Measurements from ENCODE around the gene MT4. TPM values are rescaled to one million over a fixed set of nuclear protein-coding genes. Genes with fewer than 3 reads are reported as not detected.

MT4 gene
- total and polyA plus RNA-seq, 7 experiments from 2014 or later: not detected

- H3K27ac ChIP-seq (ENCODE audit: low read depth, low read length): peak within 1 kb of the TSS; percentile 94
- DNase-seq (peak; percentile 70 to 89 (median 84)), ATAC-seq (peak; percentile 88)
- Mint-ChIP-seq H3K4me1 (peaks cover 35 to 52% (median 47%) of the 10 kb centered on the region in 7 donors), H3K27ac (peak within 1 kb of the TSS; percentile 85 to 99 (median 93)), H3K27me3 (no peaks in the 10 kb centered on the region), H3K9me3 (no peaks in the 10 kb centered on the region), H3K4me3 (peak within 1 kb of the TSS; percentile 85 to 100 (median 96)), H3K36me3 (peaks cover 0 to 5% (median 0%) of the 10 kb centered on the region in 5 donors)
- POLR2A ChIA-PET: interaction anchor here (0.7 to 4.8 kb wide), 12 partner anchors 15 to 100 kb away, joined by 3 to 23 read pairs (median 4); partner anchors contain the start of genes MT1F and MT1X
- CTCF ChIA-PET: interaction anchor here (1.0 to 2.3 kb wide), 2 partner anchors 16 to 93 kb away, joined by 3 to 5 read pairs; no protein-coding TSS in a partner anchor
- no peaks in the 10 kb centered on the region for H3K36me3 ChIP-seq (ENCODE audit: control insufficient read depth in 2 of 3, insufficient read depth in 3 of 3, low read length in 3 of 3)
- H3K4me1 ChIP-seq (ENCODE audit: control insufficient read depth in 2 of 2, insufficient read depth in 2 of 2, low read length in 2 of 2): peaks cover 29 to 34% of the 10 kb centered on the region in 2 donors
- H3K27me3 ChIP-seq (ENCODE audit: control insufficient read depth in 2 of 2, insufficient read depth in 2 of 2, low read length in 2 of 2): no peaks in the 10 kb centered on the region
- intact Hi-C loops (cut with micrococcal nuclease): loop anchor here (1.0 to 5.0 kb wide), 17 partner anchors 9 to 1521 kb away; partner anchors contain the start of genes MT1E (in 2 of the 2), MT1X (in 2 of the 2), AMFR (in 1 of the 2) and CFAP20 (in 1 of the 2)
- no peaks in the 10 kb centered on the region for H3K9me3 ChIP-seq (ENCODE audit: control insufficient read depth in 2 of 3, low read length in 3 of 3)
- H3K4me3 ChIP-seq (ENCODE audit: low read length): peak within 1 kb of the TSS; percentile 97
These were observed 43.4 kb downstream of the MT4 start, which contains the start of gene MT2A for GRCh38 chr16:56608043-56608875. Gene MT2A (plus strand): TSS chr16:56608584. CDS start chr16:56608656, 72 bp downstream.

- peaks cover 35 to 55% (median 47%) of the 10 kb centered on the region in 7 donors for H3K4me1 Mint-ChIP-seq
- Histone ChIP-seq H3K36me3 (ENCODE audit: control insufficient read depth in 2 of 3, insufficient read depth in 3 of 3, low read length in 3 of 3) (no peaks in the 10 kb centered on the region), H3K4me1 (ENCODE audit: control insufficient read depth in 2 of 2, insufficient read depth in 2 of 2, low read length in 2 of 2) (peaks cover 29 to 34% of the 10 kb centered on the region in 2 donors), H3K4me3 (ENCODE audit: low read length) (peak overlapping the region; percentile 97), H3K27me3 (ENCODE audit: control insufficient read depth in 2 of 2, insufficient read depth in 2 of 2, low read length in 2 of 2) (no peaks in the 10 kb centered on the region), H3K27ac (ENCODE audit: low read depth, low read length) (peak overlapping the region; percentile 94), H3K9me3 (ENCODE audit: control insufficient read depth in 2 of 3, low read length in 3 of 3) (no peaks in the 10 kb centered on the region)
- intact Hi-C loops (cut with micrococcal nuclease): loop anchor here (1.0 to 5.0 kb wide), 18 partner anchors 8 to 1520 kb away; partner anchors contain the start of genes MT1E (in 2 of the 2), MT1X (in 2 of the 2), AMFR (in 1 of the 2) and CFAP20 (in 1 of the 2)
- ChIA-PET POLR2A (interaction anchor here (0.7 to 4.8 kb wide), 11 partner anchors 14 to 100 kb away, joined by 3 to 23 read pairs (median 4); partner anchors contain the start of genes MT1F and MT1X), CTCF (interaction anchor here (1.0 to 2.6 kb wide), 4 partner anchors 15 to 93 kb away, joined by 3 to 10 read pairs (median 4); partner anchors contain the start of gene MT1H)
- peak in 2 of 9 donors; percentile 27 to 29 for DNase-seq
- H3K27ac Mint-ChIP-seq: peak overlapping the region; percentile 85 to 99 (median 93)
- no peaks in the 10 kb centered on the region for H3K9me3 Mint-ChIP-seq
- H3K4me3 Mint-ChIP-seq: peak overlapping the region; percentile 85 to 100 (median 96)
- H3K36me3 Mint-ChIP-seq: peaks cover 0 to 5% (median 0%) of the 10 kb centered on the region in 5 donors
- no peaks in the 10 kb centered on the region for H3K27me3 Mint-ChIP-seq
- no peak for ATAC-seq
These were observed 44.1 kb downstream of the MT4 start for GRCh38 chr16:56608876-56609462.

- H3K27ac Mint-ChIP-seq: peak overlapping the region; percentile 85 to 99 (median 93)
- ATAC-seq (peak; percentile 60), DNase-seq (peak; percentile 28 to 90 (median 82))
- H3K9me3 Mint-ChIP-seq: no peaks in the 10 kb centered on the region
- Histone ChIP-seq H3K27ac (ENCODE audit: low read depth, low read length) (peak overlapping the region; percentile 94), H3K4me3 (ENCODE audit: low read length) (peak overlapping the region; percentile 97), H3K27me3 (ENCODE audit: control insufficient read depth in 2 of 2, insufficient read depth in 2 of 2, low read length in 2 of 2) (no peaks in the 10 kb centered on the region), H3K4me1 (ENCODE audit: control insufficient read depth in 2 of 2, insufficient read depth in 2 of 2, low read length in 2 of 2) (peaks cover 29 to 34% of the 10 kb centered on the region in 2 donors), H3K9me3 (ENCODE audit: control insufficient read depth in 2 of 3, low read length in 3 of 3) (no peaks in the 10 kb centered on the region), H3K36me3 (ENCODE audit: control insufficient read depth in 2 of 3, insufficient read depth in 3 of 3, low read length in 3 of 3) (no peaks in the 10 kb centered on the region)
- ChIA-PET CTCF (interaction anchor here (1.0 to 2.6 kb wide), 3 partner anchors 15 to 60 kb away, joined by 3 to 10 read pairs (median 5); partner anchors contain the start of gene MT1H), POLR2A (interaction anchor here (0.8 to 4.8 kb wide), 3 partner anchors 46 to 73 kb away, joined by 3 to 23 read pairs (median 4); partner anchors contain the start of gene MT1X)
- H3K4me1 Mint-ChIP-seq: peaks cover 36 to 60% (median 47%) of the 10 kb centered on the region in 7 donors
- peaks cover 0 to 5% (median 0%) of the 10 kb centered on the region in 5 donors for H3K36me3 Mint-ChIP-seq
- intact Hi-C loops (cut with micrococcal nuclease): loop anchor here (1.0 to 5.0 kb wide), 9 partner anchors 8 to 1519 kb away; partner anchors contain the start of genes AMFR (in 1 of the 2), CFAP20 (in 1 of the 2), HERPUD1 (in 1 of the 2) and KATNB1 (in 1 of the 2)
- H3K27me3 Mint-ChIP-seq: no peaks in the 10 kb centered on the region
- H3K4me3 Mint-ChIP-seq: peak overlapping the region; percentile 85 to 100 (median 96)
These were observed 44.6 kb downstream of the MT4 start for GRCh38 chr16:56609463-56609921.

- Mint-ChIP-seq H3K9me3 (no peaks in the 10 kb centered on the region), H3K27ac (peak overlapping the region; percentile 85 to 99 (median 93)), H3K4me3 (peak overlapping the region; percentile 85 to 100 (median 96)), H3K4me1 (peaks cover 36 to 66% (median 46%) of the 10 kb centered on the region in 7 donors), H3K27me3 (no peaks in the 10 kb centered on the region), H3K36me3 (peaks cover 0 to 5% (median 0%) of the 10 kb centered on the region in 5 donors)
- Histone ChIP-seq H3K27me3 (ENCODE audit: control insufficient read depth in 2 of 2, insufficient read depth in 2 of 2, low read length in 2 of 2) (no peaks in the 10 kb centered on the region), H3K36me3 (ENCODE audit: control insufficient read depth in 2 of 3, insufficient read depth in 3 of 3, low read length in 3 of 3) (no peaks in the 10 kb centered on the region), H3K4me1 (ENCODE audit: control insufficient read depth in 2 of 2, insufficient read depth in 2 of 2, low read length in 2 of 2) (peaks cover 29 to 34% of the 10 kb centered on the region in 2 donors), H3K4me3 (ENCODE audit: low read length) (peak overlapping the region; percentile 97), H3K9me3 (ENCODE audit: control insufficient read depth in 2 of 3, low read length in 3 of 3) (no peaks in the 10 kb centered on the region), H3K27ac (ENCODE audit: low read depth, low read length) (peak overlapping the region; percentile 94)
- peak; percentile 33 to 83 (median 77) for DNase-seq
- ATAC-seq: peak; percentile 77
- CTCF ChIA-PET: interaction anchor here (1.0 to 2.6 kb wide), 3 partner anchors 14 to 60 kb away, joined by 3 to 10 read pairs (median 5); partner anchors contain the start of gene MT1H
- POLR2A ChIA-PET: interaction anchor here (0.8 to 1.5 kb wide), 4 partner anchors 14 to 72 kb away, joined by 3 to 4 read pairs (median 4); partner anchors contain the start of genes MT1E and MT1X
- intact Hi-C loops (cut with micrococcal nuclease): no loop called here
These were observed 45.2 kb downstream of the MT4 start for GRCh38 chr16:56610017-56610608.

GRCh38 chr16:56610609-56611111 is 45.8 kb downstream of the MT4 start:
- H3K4me3 ChIP-seq (ENCODE audit: low read length): peak overlapping the region; percentile 97
- POLR2A ChIA-PET: interaction anchor here (1.0 to 1.5 kb wide), 4 partner anchors 13 to 72 kb away, joined by 3 to 5 read pairs (median 4); partner anchors contain the start of genes MT1E and MT1X
- ATAC-seq: peak; percentile 23
- H3K27ac ChIP-seq (ENCODE audit: low read depth, low read length): peak overlapping the region; percentile 94
- peak overlapping the region; percentile 81 to 100 (median 93) for H3K4me3 Mint-ChIP-seq
- intact Hi-C loops (cut with micrococcal nuclease): no loop called here
- no peak for DNase-seq
- peaks cover 38 to 69% (median 46%) of the 10 kb centered on the region in 7 donors for H3K4me1 Mint-ChIP-seq
- H3K4me1 ChIP-seq (ENCODE audit: control insufficient read depth in 2 of 2, insufficient read depth in 2 of 2, low read length in 2 of 2): peaks cover 29 to 34% of the 10 kb centered on the region in 2 donors
- no peaks in the 10 kb centered on the region for H3K27me3 ChIP-seq (ENCODE audit: control insufficient read depth in 2 of 2, insufficient read depth in 2 of 2, low read length in 2 of 2)
- H3K27me3 Mint-ChIP-seq: no peaks in the 10 kb centered on the region
- CTCF ChIA-PET: interaction anchor here (1.3 to 2.6 kb wide), 2 partner anchors 33 to 98 kb away, joined by 3 to 10 read pairs; no protein-coding TSS in a partner anchor
- H3K36me3 ChIP-seq (ENCODE audit: control insufficient read depth in 2 of 3, insufficient read depth in 3 of 3, low read length in 3 of 3): no peaks in the 10 kb centered on the region
- no peaks in the 10 kb centered on the region for H3K9me3 ChIP-seq (ENCODE audit: control insufficient read depth in 2 of 3, low read length in 3 of 3)
- no peaks in the 10 kb centered on the region for H3K9me3 Mint-ChIP-seq
- peaks cover 0 to 5% (median 0%) of the 10 kb centered on the region in 5 donors for H3K36me3 Mint-ChIP-seq
- peak overlapping the region; percentile 85 to 99 (median 93) for H3K27ac Mint-ChIP-seq
